Uterus (tissue), 2 donors: Measurements from ENCODE around the gene RIMS4.

ENCODE experiments used
- POLR2A ChIP-seq, 2 donors: fragments of 450-650 bp; IDR thresholded peaks; one replicate each; pipeline ENCODE4 v1.6.1; 2016; ENCODE audit warnings: antibody characterized with exemption in 2 of 2, mild to moderate bottlenecking in 1 of 2, moderate library complexity in 1 of 2
- TF ChIP-seq, protein P1 (sequence below), 4 experiments: fragments of 200-600 bp in 2 of 4; fragments of 450-650 bp in 2 of 4; sonication (generic) in 2 of 4; IDR thresholded peaks; one replicate each; pipeline ENCODE4 v1.5.1; 2016 to 2019; ENCODE audit warnings: antibody characterized with exemption in 4 of 4, mild to moderate bottlenecking in 2 of 4, moderate library complexity in 1 of 4

DNA sequence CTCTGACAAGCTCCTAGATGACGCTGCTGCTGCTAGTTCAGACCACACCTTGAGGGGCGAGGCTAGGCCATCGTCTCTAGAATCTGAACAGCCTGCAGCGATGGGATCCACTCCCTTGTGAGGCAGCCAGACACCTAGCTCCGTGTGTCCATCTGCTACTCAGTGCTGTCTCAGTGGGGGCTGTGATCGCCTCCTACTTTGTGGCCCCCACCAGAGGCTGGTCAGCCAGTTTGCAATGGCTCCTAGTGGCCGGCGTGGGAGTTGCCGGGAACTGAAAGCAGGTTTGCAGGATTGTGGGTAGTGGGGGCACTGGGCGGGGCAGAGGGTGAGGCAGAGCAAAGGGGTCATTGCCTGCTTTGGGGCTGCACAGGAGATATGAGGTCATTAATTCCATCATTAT lies 92.4 kb downstream of the RIMS4 start:
- TF ChIP-seq, protein P1, sequence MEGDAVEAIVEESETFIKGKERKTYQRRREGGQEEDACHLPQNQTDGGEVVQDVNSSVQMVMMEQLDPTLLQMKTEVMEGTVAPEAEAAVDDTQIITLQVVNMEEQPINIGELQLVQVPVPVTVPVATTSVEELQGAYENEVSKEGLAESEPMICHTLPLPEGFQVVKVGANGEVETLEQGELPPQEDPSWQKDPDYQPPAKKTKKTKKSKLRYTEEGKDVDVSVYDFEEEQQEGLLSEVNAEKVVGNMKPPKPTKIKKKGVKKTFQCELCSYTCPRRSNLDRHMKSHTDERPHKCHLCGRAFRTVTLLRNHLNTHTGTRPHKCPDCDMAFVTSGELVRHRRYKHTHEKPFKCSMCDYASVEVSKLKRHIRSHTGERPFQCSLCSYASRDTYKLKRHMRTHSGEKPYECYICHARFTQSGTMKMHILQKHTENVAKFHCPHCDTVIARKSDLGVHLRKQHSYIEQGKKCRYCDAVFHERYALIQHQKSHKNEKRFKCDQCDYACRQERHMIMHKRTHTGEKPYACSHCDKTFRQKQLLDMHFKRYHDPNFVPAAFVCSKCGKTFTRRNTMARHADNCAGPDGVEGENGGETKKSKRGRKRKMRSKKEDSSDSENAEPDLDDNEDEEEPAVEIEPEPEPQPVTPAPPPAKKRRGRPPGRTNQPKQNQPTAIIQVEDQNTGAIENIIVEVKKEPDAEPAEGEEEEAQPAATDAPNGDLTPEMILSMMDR (IDR thresholded peaks at IDR 0.05), result no peak
- TF ChIP-seq POLR2A (IDR thresholded peaks at IDR 0.05), result no peak
